ENCODE data around the gene ZNF688.

- TF ChIP-seq RAD21 (conservative IDR thresholded peaks at IDR 0.05 in 1 of 2, IDR thresholded peaks at IDR 0.05 in 1 of 2), result no peak
- no peak for TF ChIP-seq SREBF2 (IDR thresholded peaks at IDR 0.05)
- TF ChIP-seq, protein P1, sequence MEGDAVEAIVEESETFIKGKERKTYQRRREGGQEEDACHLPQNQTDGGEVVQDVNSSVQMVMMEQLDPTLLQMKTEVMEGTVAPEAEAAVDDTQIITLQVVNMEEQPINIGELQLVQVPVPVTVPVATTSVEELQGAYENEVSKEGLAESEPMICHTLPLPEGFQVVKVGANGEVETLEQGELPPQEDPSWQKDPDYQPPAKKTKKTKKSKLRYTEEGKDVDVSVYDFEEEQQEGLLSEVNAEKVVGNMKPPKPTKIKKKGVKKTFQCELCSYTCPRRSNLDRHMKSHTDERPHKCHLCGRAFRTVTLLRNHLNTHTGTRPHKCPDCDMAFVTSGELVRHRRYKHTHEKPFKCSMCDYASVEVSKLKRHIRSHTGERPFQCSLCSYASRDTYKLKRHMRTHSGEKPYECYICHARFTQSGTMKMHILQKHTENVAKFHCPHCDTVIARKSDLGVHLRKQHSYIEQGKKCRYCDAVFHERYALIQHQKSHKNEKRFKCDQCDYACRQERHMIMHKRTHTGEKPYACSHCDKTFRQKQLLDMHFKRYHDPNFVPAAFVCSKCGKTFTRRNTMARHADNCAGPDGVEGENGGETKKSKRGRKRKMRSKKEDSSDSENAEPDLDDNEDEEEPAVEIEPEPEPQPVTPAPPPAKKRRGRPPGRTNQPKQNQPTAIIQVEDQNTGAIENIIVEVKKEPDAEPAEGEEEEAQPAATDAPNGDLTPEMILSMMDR (IDR thresholded peaks at IDR 0.05), result no peak
- TF ChIP-seq, protein P2, sequence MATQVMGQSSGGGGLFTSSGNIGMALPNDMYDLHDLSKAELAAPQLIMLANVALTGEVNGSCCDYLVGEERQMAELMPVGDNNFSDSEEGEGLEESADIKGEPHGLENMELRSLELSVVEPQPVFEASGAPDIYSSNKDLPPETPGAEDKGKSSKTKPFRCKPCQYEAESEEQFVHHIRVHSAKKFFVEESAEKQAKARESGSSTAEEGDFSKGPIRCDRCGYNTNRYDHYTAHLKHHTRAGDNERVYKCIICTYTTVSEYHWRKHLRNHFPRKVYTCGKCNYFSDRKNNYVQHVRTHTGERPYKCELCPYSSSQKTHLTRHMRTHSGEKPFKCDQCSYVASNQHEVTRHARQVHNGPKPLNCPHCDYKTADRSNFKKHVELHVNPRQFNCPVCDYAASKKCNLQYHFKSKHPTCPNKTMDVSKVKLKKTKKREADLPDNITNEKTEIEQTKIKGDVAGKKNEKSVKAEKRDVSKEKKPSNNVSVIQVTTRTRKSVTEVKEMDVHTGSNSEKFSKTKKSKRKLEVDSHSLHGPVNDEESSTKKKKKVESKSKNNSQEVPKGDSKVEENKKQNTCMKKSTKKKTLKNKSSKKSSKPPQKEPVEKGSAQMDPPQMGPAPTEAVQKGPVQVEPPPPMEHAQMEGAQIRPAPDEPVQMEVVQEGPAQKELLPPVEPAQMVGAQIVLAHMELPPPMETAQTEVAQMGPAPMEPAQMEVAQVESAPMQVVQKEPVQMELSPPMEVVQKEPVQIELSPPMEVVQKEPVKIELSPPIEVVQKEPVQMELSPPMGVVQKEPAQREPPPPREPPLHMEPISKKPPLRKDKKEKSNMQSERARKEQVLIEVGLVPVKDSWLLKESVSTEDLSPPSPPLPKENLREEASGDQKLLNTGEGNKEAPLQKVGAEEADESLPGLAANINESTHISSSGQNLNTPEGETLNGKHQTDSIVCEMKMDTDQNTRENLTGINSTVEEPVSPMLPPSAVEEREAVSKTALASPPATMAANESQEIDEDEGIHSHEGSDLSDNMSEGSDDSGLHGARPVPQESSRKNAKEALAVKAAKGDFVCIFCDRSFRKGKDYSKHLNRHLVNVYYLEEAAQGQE (IDR thresholded peaks at IDR 0.05), result no peak
- TF ChIP-seq EP300 (IDR thresholded peaks at IDR 0.05), result no peak
- TF ChIP-seq HDAC2 (IDR thresholded peaks at IDR 0.05), result no peak
- no peak for TF ChIP-seq RNF2 (IDR thresholded peaks at IDR 0.05; ENCODE audit: borderline replicate concordance, low read depth)
- TF ChIP-seq JUNB (IDR thresholded peaks at IDR 0.05), result no peak
- no peak for TF ChIP-seq NFE2L2 (conservative IDR thresholded peaks at IDR 0.05; ENCODE audit: low read length)
- TF ChIP-seq POLR2A (IDR thresholded peaks at IDR 0.05; ENCODE audit: low read length), result peak; percentile 46
- no peak for TF ChIP-seq BHLHE40 (IDR thresholded peaks at IDR 0.05; ENCODE audit: low read depth, low read length)
- peak; percentile 70 to 88; a peak in 4 of 5 replicates for TF ChIP-seq JUN (IDR thresholded peaks at IDR 0.05)
- no peak for TF ChIP-seq NR3C1 (IDR thresholded peaks at IDR 0.05)
These were observed at the start of gene ZNF688 for GRCh38 chr16:30571445-30572322.
